ENCODE measurements around the gene WRNIP1. TPM values are rescaled to one million over a fixed set of nuclear protein-coding genes. Genes with fewer than 3 reads are reported as not detected.

The WRNIP1 gene
- total RNA-seq, 1 experiment from 2014 or later = 38.1 TPM

- Mint-ChIP-seq H3K27ac (no peak overlapping the region; a peak in 1 of 7 replicates), H3K9me3 (peaks cover 14 to 15% of the 10 kb centered on the region in 2 experiments), H3K4me1 (no peaks in the 10 kb centered on the region), H3K27me3 (ENCODE audit: low read depth) (no peaks in the 10 kb centered on the region; the same call in 1 of the 2 replicates), H3K36me3 (ENCODE audit: insufficient read depth in 1 of 3, low read depth in 3 of 3) (peaks cover 0 to 9% (median 1%) of the 10 kb centered on the region in 3 experiments; a peak in 5 of 7 replicates), H3K4me3 (no peak overlapping the region)
- Histone ChIP-seq H3K18ac (ENCODE audit: insufficient read length, low read depth, low read length) (no peak overlapping the region), H3K4ac (ENCODE audit: low read depth, low read length) (no peak overlapping the region), H3K27me3 (ENCODE audit: insufficient read depth, low read length) (no peaks in the 10 kb centered on the region), H3K4me1 (ENCODE audit: insufficient read depth, low read length) (no peaks in the 10 kb centered on the region), H2AFZ (ENCODE audit: low read length) (no peak overlapping the region), H2BK20ac (ENCODE audit: low read depth, low read length, poor library complexity, severe bottlenecking) (no peak overlapping the region), H3T11ph (ENCODE audit: low read length) (no peak overlapping the region), H2BK5ac (ENCODE audit: insufficient read length, low read length) (no peak overlapping the region), H3K27ac (ENCODE audit: insufficient read length, low read depth, low read length) (no peak overlapping the region), H3K23me2 (ENCODE audit: insufficient read length, low read depth, low read length, poor library complexity, severe bottlenecking) (no peaks in the 10 kb centered on the region), H3K9ac (ENCODE audit: extremely low read depth, insufficient read length, low read length) (no peak overlapping the region), H4K91ac (ENCODE audit: insufficient read length, low read depth, low read length) (no peak overlapping the region), H2BK12ac (ENCODE audit: insufficient read length, low read depth, low read length) (no peak overlapping the region), H3K79me1 (ENCODE audit: insufficient read depth, low read depth, low read length, poor library complexity, severe bottlenecking) (no peaks in the 10 kb centered on the region), H4K20me1 (ENCODE audit: control insufficient read depth, insufficient read depth, insufficient read length) (no peaks in the 10 kb centered on the region), H3K79me2 (ENCODE audit: insufficient read depth, low read length) (no peaks in the 10 kb centered on the region), H4K5ac (ENCODE audit: insufficient read length, low read depth, low read length) (no peak overlapping the region), H2BK120ac (ENCODE audit: low read depth, low read length, poor library complexity, severe bottlenecking) (no peak overlapping the region), H4K8ac (replicated peaks; ENCODE audit: insufficient read length, low read depth, low read length) (no peak overlapping the region), H2BK15ac (ENCODE audit: low read depth, low read length) (no peak overlapping the region), H3K14ac (ENCODE audit: insufficient read depth, low read length) (no peak overlapping the region), H2AK5ac (ENCODE audit: insufficient read length, low read length) (no peak overlapping the region), H3K56ac (ENCODE audit: insufficient read length, low read depth, low read length) (no peak overlapping the region), H3K9me3 (ENCODE audit: control insufficient read depth, low read depth, low read length) (no peaks in the 10 kb centered on the region), H3K23ac (ENCODE audit: insufficient read length, low read depth, low read length) (no peak overlapping the region), H3K4me2 (ENCODE audit: insufficient read depth, insufficient read length, low read length) (no peak overlapping the region)
- no peak for DNase-seq
- WGBS (ENCODE audit: extremely low coverage, insufficient read length, low lambda C conversion rate) = no CpG with 5 or more reads among the region's 2 CpGs
- TF ChIP-seq, protein P1, sequence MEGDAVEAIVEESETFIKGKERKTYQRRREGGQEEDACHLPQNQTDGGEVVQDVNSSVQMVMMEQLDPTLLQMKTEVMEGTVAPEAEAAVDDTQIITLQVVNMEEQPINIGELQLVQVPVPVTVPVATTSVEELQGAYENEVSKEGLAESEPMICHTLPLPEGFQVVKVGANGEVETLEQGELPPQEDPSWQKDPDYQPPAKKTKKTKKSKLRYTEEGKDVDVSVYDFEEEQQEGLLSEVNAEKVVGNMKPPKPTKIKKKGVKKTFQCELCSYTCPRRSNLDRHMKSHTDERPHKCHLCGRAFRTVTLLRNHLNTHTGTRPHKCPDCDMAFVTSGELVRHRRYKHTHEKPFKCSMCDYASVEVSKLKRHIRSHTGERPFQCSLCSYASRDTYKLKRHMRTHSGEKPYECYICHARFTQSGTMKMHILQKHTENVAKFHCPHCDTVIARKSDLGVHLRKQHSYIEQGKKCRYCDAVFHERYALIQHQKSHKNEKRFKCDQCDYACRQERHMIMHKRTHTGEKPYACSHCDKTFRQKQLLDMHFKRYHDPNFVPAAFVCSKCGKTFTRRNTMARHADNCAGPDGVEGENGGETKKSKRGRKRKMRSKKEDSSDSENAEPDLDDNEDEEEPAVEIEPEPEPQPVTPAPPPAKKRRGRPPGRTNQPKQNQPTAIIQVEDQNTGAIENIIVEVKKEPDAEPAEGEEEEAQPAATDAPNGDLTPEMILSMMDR (conservative IDR thresholded peaks at IDR 0.05) = no peak
Observed at GRCh38 chr6:2820415-2820814, 55.2 kb downstream of the WRNIP1 start.
